ELF-1 (cell line): ENCODE measurements around the gene TGIF1.
"Not testable (repeated sequence)": the region's sequence is repeated elsewhere in the genome, so short reads cannot be mapped to it uniquely, and the experiment has no call there.

ENCODE experiments used
- DNase-seq: peaks from one replicate; pipeline ENCODE4 v3.0.0-alpha.2; 2016; ENCODE audit warnings: low read depth, low spot score

The TGIF1 gene

GRCh38 chr18:3455907-3456685 is 6.1 kb downstream of the TGIF1 start:
- DNase-seq, result peak; percentile 19

GRCh38 chr18:3456686-3457069 is 6.7 kb downstream of the TGIF1 start:
- DNase-seq, result no peak

GRCh38 chr18:3457261-3457724 is 7.3 kb downstream of the TGIF1 start:
- no peak for DNase-seq

GRCh38 chr18:3458378-3458777 is 8.4 kb downstream of the TGIF1 start:
- no peak for DNase-seq

GRCh38 chr18:3458952-3459853 is 9.2 kb downstream of the TGIF1 start:
- DNase-seq, result no peak

- DNase-seq, result no peak
These were observed 10.9 kb downstream of the TGIF1 start for GRCh38 chr18:3460823-3461398.

GRCh38 chr18:3461704-3462103 is 11.7 kb downstream of the TGIF1 start:
- DNase-seq, result no peak

GRCh38 chr18:3463051-3463450 is 13.1 kb downstream of the TGIF1 start:
- DNase-seq, result no peak

- DNase-seq, result no peak
These were observed 16.1 kb downstream of the TGIF1 start for GRCh38 chr18:3466045-3466444.

- peak; percentile 53 for DNase-seq
These were observed 16.9 kb downstream of the TGIF1 start for GRCh38 chr18:3466872-3467271.

GRCh38 chr18:3468066-3468705 is 18.2 kb downstream of the TGIF1 start:
- no peak for DNase-seq

GRCh38 chr18:3468833-3469232 is 18.9 kb downstream of the TGIF1 start:
- DNase-seq, result no peak

GRCh38 chr18:3471141-3471648 is 21.2 kb downstream of the TGIF1 start:
- no peak for DNase-seq

- DNase-seq, result not testable (repeated sequence)
These were observed 22.1 kb downstream of the TGIF1 start for GRCh38 chr18:3472121-3472520.

- no peak for DNase-seq
These were observed 22.9 kb downstream of the TGIF1 start for GRCh38 chr18:3472681-3473544.

- no peak for DNase-seq
These were observed 28.4 kb downstream of the TGIF1 start for GRCh38 chr18:3478262-3478978.

GRCh38 chr18:3479978-3480509 is 30.1 kb downstream of the TGIF1 start:
- DNase-seq, result no peak

GRCh38 chr18:3480827-3481573 is 31.0 kb downstream of the TGIF1 start:
- no peak for DNase-seq

- DNase-seq, result peak; percentile 50
These were observed 31.8 kb downstream of the TGIF1 start for GRCh38 chr18:3481696-3482210.
